ENCODE measurements around the gene CRKL.

CRKL gene

DNA sequence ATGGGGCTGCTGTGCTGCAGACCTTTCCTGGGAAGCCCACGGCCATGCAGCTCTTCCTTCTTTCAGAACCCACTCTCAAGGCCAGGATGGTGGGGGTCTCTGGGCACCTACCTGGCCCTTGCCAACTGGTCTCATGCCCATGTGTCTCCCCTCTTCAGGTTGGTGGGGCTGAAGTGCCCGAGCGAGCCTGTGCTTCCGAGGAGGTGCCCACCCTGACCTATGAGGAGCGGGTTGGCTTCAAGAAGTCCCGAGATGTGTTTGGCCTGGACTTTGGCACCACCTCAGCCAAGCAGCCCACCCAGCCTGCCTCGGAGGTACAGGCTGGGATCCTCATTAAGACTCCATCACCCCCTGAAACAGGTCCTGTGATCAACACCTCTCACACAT is 74.8 kb downstream of the CRKL start:
- 92 to 96% methylated on average over 7 of the region's 7 CpGs for WGBS, 2 experiments

DNA sequence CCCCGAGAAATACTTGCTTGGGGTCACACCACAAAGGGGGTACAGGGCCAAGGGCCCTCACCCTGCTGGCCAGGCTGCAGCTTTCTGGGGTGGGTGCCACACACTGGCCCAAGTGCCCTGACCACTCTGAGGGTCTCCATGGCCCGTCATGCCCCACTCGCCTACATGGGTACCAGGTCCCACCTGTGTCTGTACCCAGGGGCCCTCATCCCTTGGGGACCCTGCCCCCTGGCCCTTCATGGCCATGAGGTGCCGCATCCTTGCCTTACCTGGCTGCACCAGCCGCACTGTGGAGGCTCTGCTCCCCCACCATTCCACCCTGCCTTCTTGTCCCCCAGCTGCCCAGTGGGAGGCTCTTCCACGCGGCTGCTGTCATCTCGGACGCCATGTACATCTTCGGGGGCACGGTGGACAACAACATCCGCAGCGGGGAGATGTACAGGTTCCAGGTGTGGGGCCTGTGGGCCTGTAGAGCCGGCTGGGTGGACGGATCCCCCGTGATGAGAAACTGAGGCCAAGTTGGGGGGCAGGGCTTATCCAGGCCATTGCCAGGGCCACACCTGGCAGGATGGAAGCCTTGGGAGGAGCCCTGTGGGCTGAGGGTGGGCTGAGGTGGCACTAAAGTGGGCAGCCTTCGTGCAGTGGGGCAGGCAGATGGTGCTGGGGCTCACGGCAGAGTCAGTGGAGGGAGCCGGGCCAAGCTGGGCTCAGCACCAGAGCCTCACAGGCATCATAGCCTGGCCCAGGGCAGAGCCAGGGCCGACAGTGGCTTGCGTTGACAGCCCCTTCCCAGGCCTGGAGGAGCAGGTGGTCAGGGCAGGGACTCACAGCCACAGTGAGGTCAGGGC is 75.5 kb downstream of the CRKL start:
- Histone ChIP-seq H3K27ac (ENCODE audit: insufficient read depth, low read depth, low read length, poor library complexity, severe bottlenecking) (no peak overlapping the region), H3K27me3 (ENCODE audit: control insufficient read depth, insufficient read depth, low read length, poor library complexity, severe bottlenecking) (no peaks in the 10 kb centered on the region)
- 90 to 92% methylated on average over 21 of the region's 21 CpGs for WGBS, 2 experiments

More for the DNA sequence above, 74.8 kb downstream of the CRKL start:
- no peak overlapping the region for H3K27ac ChIP-seq (ENCODE audit: insufficient read depth, low read depth, low read length, poor library complexity, severe bottlenecking)
- no peaks in the 10 kb centered on the region for H3K9me3 ChIP-seq (ENCODE audit: control insufficient read depth, low read length)
- H3K27me3 ChIP-seq (ENCODE audit: control insufficient read depth, insufficient read depth, low read length, poor library complexity, severe bottlenecking), result no peaks in the 10 kb centered on the region
- no peaks in the 10 kb centered on the region for H3K4me1 ChIP-seq (ENCODE audit: control insufficient read depth, insufficient read depth, low read length)
- H3K36me3 ChIP-seq (ENCODE audit: control insufficient read depth, insufficient read depth, low read length), result no peaks in the 10 kb centered on the region
- H3K4me3 ChIP-seq (ENCODE audit: insufficient read depth, low read depth, low read length), result no peak overlapping the region

DNA sequence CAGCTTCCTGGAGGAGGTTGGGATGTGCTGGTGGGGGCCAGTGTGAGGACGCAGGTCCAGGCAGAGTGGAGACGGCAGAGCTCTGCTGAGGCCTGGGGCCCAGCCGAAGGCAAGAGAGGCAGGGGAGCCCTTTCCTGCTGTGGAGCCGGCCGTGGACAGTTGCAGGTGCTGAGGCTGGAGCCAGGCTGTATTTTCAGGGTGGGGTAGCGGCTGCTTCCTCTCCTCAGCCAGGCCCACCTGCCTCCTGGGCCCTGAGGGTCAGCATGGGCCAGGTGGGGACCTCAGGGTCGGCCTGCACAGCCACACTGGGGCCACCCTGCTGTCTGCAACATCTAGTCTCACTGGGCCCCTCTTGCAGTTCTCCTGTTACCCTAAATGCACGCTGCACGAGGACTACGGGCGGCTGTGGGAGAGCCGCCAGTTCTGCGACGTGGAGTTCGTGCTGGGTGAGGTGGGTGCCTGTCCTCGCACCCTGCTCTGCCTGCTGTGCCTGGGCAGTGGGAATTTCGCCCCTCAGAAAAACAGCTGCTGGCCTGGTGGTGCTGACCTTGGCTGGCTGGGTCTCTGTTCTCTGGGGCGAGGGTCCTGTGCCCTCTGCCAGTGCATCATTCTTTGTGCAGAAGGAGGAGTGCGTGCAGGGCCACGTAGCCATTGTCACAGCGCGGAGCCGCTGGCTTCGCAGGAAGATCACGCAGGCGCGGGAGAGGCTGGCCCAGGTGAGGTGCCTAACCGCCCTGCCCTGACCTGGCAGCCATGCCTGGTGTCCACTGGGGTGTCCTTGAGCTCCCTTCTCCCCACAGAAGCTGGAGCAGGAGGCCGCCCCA is 76.3 kb downstream of the CRKL start:
- no peaks in the 10 kb centered on the region for H3K36me3 ChIP-seq (ENCODE audit: control insufficient read depth, insufficient read depth, low read length)
- H3K27me3 ChIP-seq (ENCODE audit: control insufficient read depth, insufficient read depth, low read length, poor library complexity, severe bottlenecking), result no peaks in the 10 kb centered on the region
- 95% methylated on average over 29 of the region's 29 CpGs for WGBS, 2 experiments
- no peaks in the 10 kb centered on the region for H3K9me3 ChIP-seq (ENCODE audit: control insufficient read depth, low read length)
- no peak overlapping the region for H3K27ac ChIP-seq (ENCODE audit: insufficient read depth, low read depth, low read length, poor library complexity, severe bottlenecking)
- H3K4me3 ChIP-seq (ENCODE audit: insufficient read depth, low read depth, low read length), result no peak overlapping the region
- H3K4me1 ChIP-seq (ENCODE audit: control insufficient read depth, insufficient read depth, low read length), result no peaks in the 10 kb centered on the region

More for the DNA sequence above, 75.5 kb downstream of the CRKL start:
- Histone ChIP-seq H3K4me1 (ENCODE audit: control insufficient read depth, insufficient read depth, low read length) (no peaks in the 10 kb centered on the region), H3K9me3 (ENCODE audit: control insufficient read depth, low read length) (no peaks in the 10 kb centered on the region), H3K4me3 (ENCODE audit: insufficient read depth, low read depth, low read length) (no peak overlapping the region), H3K36me3 (ENCODE audit: control insufficient read depth, insufficient read depth, low read length) (no peaks in the 10 kb centered on the region)

DNA sequence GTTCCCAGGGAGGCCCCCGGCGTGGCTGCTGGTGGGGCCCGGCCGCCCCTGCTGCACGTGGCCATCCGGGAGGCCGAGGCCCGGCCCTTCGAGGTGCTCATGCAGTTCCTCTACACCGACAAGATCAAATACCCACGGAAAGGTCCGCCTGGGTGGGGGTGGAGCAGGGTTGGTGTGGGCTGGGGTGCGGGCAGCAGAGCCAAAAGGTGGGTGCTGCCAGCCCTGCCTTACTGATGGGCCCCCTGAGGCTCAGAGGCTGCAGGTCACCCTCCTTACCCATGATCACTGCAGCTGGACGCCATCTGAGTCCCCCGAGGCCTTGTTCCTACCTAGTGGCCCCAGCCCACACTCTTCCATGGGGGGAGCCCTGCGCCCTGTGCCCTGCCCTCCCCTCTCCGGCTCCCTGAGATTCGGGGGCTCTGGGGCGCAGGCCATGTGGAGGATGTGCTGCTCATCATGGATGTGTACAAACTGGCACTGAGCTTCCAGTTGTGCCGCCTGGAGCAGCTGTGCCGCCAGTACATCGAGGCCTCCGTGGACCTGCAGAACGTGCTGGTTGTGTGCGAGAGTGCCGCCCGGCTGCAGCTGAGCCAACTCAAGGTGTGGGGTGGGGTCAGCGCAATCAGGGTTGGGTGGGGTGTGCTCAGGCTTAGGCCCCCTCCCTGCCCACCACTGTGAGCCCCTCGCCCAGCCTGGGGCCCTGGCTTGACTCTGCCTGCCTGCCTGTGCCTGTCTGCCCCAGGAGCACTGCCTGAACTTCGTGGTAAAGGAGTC is 77.1 kb downstream of the CRKL start:
- 94 to 95% methylated on average over 30 of the region's 30 CpGs for WGBS, 2 experiments

DNA sequence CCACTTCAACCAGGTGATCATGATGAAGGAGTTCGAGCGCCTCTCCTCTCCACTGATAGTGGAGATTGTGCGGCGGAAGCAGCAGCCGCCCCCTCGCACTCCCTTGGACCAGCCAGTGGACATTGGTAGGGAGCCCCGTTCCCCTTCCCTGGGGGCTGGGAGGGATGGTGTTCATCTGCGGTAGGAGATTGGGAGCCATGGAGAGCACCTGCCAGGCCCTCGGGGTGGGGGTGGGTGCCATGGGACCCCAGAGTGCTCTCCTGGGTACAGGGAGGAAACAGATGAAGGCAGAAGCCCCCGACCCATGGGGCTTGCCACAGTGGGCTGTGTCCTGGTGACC is 77.7 kb downstream of the CRKL start:
- WGBS, 2 experiments, result 94 to 96% methylated on average over 10 of the region's 10 CpGs
- H3K27ac ChIP-seq (ENCODE audit: insufficient read depth, low read depth, low read length, poor library complexity, severe bottlenecking), result no peak overlapping the region
- H3K4me1 ChIP-seq (ENCODE audit: control insufficient read depth, insufficient read depth, low read length), result no peaks in the 10 kb centered on the region
- no peaks in the 10 kb centered on the region for H3K9me3 ChIP-seq (ENCODE audit: control insufficient read depth, low read length)
- H3K4me3 ChIP-seq (ENCODE audit: insufficient read depth, low read depth, low read length), result no peak overlapping the region
- no peaks in the 10 kb centered on the region for H3K36me3 ChIP-seq (ENCODE audit: control insufficient read depth, insufficient read depth, low read length)
- no peaks in the 10 kb centered on the region for H3K27me3 ChIP-seq (ENCODE audit: control insufficient read depth, insufficient read depth, low read length, poor library complexity, severe bottlenecking)

More for the DNA sequence above, 77.1 kb downstream of the CRKL start:
- Histone ChIP-seq H3K4me3 (ENCODE audit: insufficient read depth, low read depth, low read length) (no peak overlapping the region), H3K27ac (ENCODE audit: insufficient read depth, low read depth, low read length, poor library complexity, severe bottlenecking) (no peak overlapping the region), H3K36me3 (ENCODE audit: control insufficient read depth, insufficient read depth, low read length) (no peaks in the 10 kb centered on the region), H3K4me1 (ENCODE audit: control insufficient read depth, insufficient read depth, low read length) (no peaks in the 10 kb centered on the region), H3K27me3 (ENCODE audit: control insufficient read depth, insufficient read depth, low read length, poor library complexity, severe bottlenecking) (no peaks in the 10 kb centered on the region), H3K9me3 (ENCODE audit: control insufficient read depth, low read length) (no peaks in the 10 kb centered on the region)

DNA sequence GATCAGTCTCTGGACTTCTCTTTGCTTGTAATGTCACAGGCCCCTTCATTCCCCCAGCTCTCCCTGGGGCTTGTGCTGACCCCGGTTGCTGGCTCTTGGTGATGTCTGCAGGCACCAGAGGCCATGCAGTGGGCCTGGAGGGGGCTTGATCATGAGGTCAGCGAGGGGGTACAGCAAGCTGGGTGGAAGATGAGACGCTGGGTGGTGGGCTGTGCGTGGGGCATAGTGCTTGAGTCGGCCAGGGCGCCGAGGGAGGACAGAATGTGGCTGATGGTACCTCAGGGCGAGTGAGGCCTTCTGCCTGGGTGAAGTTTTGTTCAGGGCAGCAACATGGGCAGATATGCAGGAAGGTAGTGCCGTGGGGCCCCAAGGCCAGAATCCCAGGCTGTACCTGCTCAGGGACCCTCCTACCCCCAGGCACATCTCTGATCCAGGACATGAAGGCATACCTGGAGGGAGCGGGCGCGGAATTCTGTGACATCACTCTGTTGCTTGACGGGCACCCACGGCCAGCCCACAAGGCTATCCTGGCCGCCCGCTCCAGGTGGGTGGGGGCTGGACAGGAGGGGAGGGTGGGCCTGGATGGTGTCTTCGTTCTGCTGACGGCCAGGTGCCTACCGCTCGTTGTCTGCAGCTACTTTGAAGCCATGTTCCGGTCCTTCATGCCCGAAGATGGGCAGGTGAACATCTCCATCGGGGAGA is 78.3 kb downstream of the CRKL start:
- no peak overlapping the region for H3K27ac ChIP-seq (ENCODE audit: insufficient read depth, low read depth, low read length, poor library complexity, severe bottlenecking)
- no peaks in the 10 kb centered on the region for H3K27me3 ChIP-seq (ENCODE audit: control insufficient read depth, insufficient read depth, low read length, poor library complexity, severe bottlenecking)
- H3K9me3 ChIP-seq (ENCODE audit: control insufficient read depth, low read length), result no peaks in the 10 kb centered on the region
- WGBS, 2 experiments, result 95 to 97% methylated on average over 23 of the region's 23 CpGs
- peaks cover 5% of the 10 kb centered on the region for H3K4me1 ChIP-seq (ENCODE audit: control insufficient read depth, insufficient read depth, low read length)
- peaks cover 4% of the 10 kb centered on the region for H3K36me3 ChIP-seq (ENCODE audit: control insufficient read depth, insufficient read depth, low read length)
- no peak overlapping the region for H3K4me3 ChIP-seq (ENCODE audit: insufficient read depth, low read depth, low read length)

GRCh38 chr22:20996031-20996410 is 78.8 kb downstream of the CRKL start:
- Histone ChIP-seq H3K4me1 (ENCODE audit: control insufficient read depth, insufficient read depth, low read length) (peaks cover 10% of the 10 kb centered on the region), H3K36me3 (ENCODE audit: control insufficient read depth, insufficient read depth, low read length) (peaks cover 4% of the 10 kb centered on the region)

GRCh38 chr22:20996598-20997535 is 79.7 kb downstream of the CRKL start:
- H3K27me3 ChIP-seq (ENCODE audit: control insufficient read depth, insufficient read depth, low read length, poor library complexity, severe bottlenecking), result no peaks in the 10 kb centered on the region
- no peaks in the 10 kb centered on the region for H3K9me3 ChIP-seq (ENCODE audit: control insufficient read depth, low read length)
- no peak overlapping the region for H3K4me3 ChIP-seq (ENCODE audit: insufficient read depth, low read depth, low read length)
- no peak overlapping the region for H3K27ac ChIP-seq (ENCODE audit: insufficient read depth, low read depth, low read length, poor library complexity, severe bottlenecking)
- H3K36me3 ChIP-seq (ENCODE audit: control insufficient read depth, insufficient read depth, low read length), result peaks cover 4% of the 10 kb centered on the region
- 94 to 95% methylated on average over 27 of the region's 27 CpGs for WGBS, 2 experiments
- peaks cover 13% of the 10 kb centered on the region for H3K4me1 ChIP-seq (ENCODE audit: control insufficient read depth, insufficient read depth, low read length)

More at GRCh38 chr22:20996031-20996410, 78.8 kb downstream of the CRKL start:
- WGBS, 2 experiments, result 96% methylated on average over 10 of the region's 10 CpGs
- no peaks in the 10 kb centered on the region for H3K27me3 ChIP-seq (ENCODE audit: control insufficient read depth, insufficient read depth, low read length, poor library complexity, severe bottlenecking)
- H3K9me3 ChIP-seq (ENCODE audit: control insufficient read depth, low read length), result no peaks in the 10 kb centered on the region
- H3K27ac ChIP-seq (ENCODE audit: insufficient read depth, low read depth, low read length, poor library complexity, severe bottlenecking), result no peak overlapping the region
- no peak overlapping the region for H3K4me3 ChIP-seq (ENCODE audit: insufficient read depth, low read depth, low read length)

All from ectodermal cell (in vitro differentiated cells).